ENCODE results near the gene NABP2.

DNA sequence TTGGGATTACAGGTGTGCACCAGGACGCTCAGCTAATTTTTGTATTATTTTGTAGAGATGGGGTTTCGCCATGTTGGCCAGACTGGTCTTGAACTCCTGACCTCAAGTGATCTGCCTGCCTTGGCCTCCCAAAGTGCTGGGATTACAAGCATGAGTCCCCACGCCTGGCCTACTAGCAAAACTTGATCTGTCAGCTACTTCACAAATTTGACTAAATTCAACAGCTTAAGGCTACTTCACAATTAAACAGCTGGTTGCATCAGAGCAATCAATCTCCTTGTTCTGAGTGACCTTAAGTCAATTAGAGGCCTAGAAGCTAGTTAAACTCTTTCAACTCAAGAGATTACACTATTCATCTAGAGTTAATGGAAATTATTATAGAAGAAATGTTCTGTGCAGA, 54.8 kb downstream of the NABP2 start:
- TF ChIP-seq, protein P1, sequence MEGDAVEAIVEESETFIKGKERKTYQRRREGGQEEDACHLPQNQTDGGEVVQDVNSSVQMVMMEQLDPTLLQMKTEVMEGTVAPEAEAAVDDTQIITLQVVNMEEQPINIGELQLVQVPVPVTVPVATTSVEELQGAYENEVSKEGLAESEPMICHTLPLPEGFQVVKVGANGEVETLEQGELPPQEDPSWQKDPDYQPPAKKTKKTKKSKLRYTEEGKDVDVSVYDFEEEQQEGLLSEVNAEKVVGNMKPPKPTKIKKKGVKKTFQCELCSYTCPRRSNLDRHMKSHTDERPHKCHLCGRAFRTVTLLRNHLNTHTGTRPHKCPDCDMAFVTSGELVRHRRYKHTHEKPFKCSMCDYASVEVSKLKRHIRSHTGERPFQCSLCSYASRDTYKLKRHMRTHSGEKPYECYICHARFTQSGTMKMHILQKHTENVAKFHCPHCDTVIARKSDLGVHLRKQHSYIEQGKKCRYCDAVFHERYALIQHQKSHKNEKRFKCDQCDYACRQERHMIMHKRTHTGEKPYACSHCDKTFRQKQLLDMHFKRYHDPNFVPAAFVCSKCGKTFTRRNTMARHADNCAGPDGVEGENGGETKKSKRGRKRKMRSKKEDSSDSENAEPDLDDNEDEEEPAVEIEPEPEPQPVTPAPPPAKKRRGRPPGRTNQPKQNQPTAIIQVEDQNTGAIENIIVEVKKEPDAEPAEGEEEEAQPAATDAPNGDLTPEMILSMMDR (IDR thresholded peaks at IDR 0.05) = no peak
- no peak for TF ChIP-seq POLR2A (IDR thresholded peaks at IDR 0.05)
